Stimulated activated CD8-positive, alpha-beta memory T cell treated with anti-CD3 and anti-CD28 coated beads, Interleukin-12 subunit alpha, Interleukin-12 subunit beta, amount 100 ng/mL, for 4 hours (primary cell): ENCODE measurements around the gene MAMSTR.

Experiments
- DNase-seq: peaks from one replicate; pipeline ENCODE4 v3.0.0-alpha.2; 2020; ENCODE audit warnings: low read depth

MAMSTR gene

DNA sequence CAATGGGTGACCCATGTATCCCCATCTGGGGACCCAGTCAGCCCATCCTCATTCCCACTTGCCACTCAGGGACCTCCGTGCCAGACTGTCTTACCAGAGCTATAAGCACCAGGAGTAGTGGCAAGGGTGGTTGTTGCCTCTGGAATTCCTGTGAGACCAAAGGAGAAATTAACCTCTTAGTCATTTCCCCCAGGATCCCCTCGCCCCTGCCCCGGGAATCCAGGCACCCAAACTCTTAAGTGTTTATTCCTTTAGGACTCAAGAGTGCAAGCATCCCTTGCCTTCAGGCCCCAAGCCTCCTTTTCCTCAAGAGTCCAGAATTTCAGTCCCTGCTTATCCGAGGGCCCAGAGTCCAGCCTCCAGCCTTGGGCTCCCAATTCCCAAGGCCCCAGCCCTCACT, 55.9 kb downstream of the MAMSTR start:
- DNase-seq = no peak
